Body of pancreas (tissue), 2 donors: ENCODE data around the gene TRIM49D1. TPM values are rescaled to one million over a fixed set of nuclear protein-coding genes. Genes with fewer than 3 reads are reported as not detected.

Source experiments
- small RNA-seq: library from RNA; depleted of rRNA; stranded (forward); fragments of <200 nt; gene quantifications from one replicate; pipeline ENCODE3, GENCODE V24; 2016
- total RNA-seq, 2 donors: library from RNA; depleted of rRNA; stranded (reverse); fragments of >200 nt; gene quantifications; one replicate each; pipeline ENCODE4 v1.1.0, GENCODE V29; 2016

Gene TRIM49D1
- total RNA-seq, 2 donors from 2014 or later = not detected

Small RNAs within 50 kb of the gene (small RNA-seq; reads per million reads assigned to genes)
- not detected for gene AP004607.1

Other genes with a start within 250 kb of the TRIM49D1 start
- gene TRIM77, start 211.9 kb downstream of the TRIM49D1 start, total RNA-seq = not detected
- not detected for gene TRIM49, start 113.7 kb downstream of the TRIM49D1 start, total RNA-seq
- gene TRIM64B, start 43.8 kb downstream of the TRIM49D1 start, total RNA-seq = not detected
- gene TRIM49D2, start 1.8 kb upstream of the TRIM49D1 start, total RNA-seq = not detected
- not detected for gene TRIM64, start 43.8 kb upstream of the TRIM49D1 start, total RNA-seq
- not detected for gene TRIM49C, start 108.9 kb upstream of the TRIM49D1 start, total RNA-seq
- not detected for gene UBTFL1, start 163.7 kb upstream of the TRIM49D1 start, total RNA-seq
- gene NAALAD2, start 212.4 kb upstream of the TRIM49D1 start, total RNA-seq = 1 to 10 TPM in 1 of 2 donors, not detected in 1; 1.6 TPM